ENCODE results near the gene APOL1.

Gene APOL1

GRCh38 chr22:36304429-36304828 lies 51.5 kb downstream of the APOL1 start (continued):
- TF ChIP-seq ZC3H10 (CRISPR knock-in tag; IDR thresholded peaks at IDR 0.05), result no peak
- TF ChIP-seq RARB (CRISPR knock-in tag; IDR thresholded peaks at IDR 0.05), result no peak
- no peak for TF ChIP-seq ZNF70 (CRISPR knock-in tag; IDR thresholded peaks at IDR 0.05)

GRCh38 chr22:36305813-36306212 lies 52.9 kb downstream of the APOL1 start:
- no peak for TF ChIP-seq ISL1 (CRISPR knock-in tag; IDR thresholded peaks at IDR 0.05)
- no peak for TF ChIP-seq SNAI2 (CRISPR knock-in tag; IDR thresholded peaks at IDR 0.05)
- no peak for TF ChIP-seq GLIS3 (CRISPR knock-in tag; IDR thresholded peaks at IDR 0.05)
- TF ChIP-seq BACH2 (CRISPR knock-in tag; IDR thresholded peaks at IDR 0.05; ENCODE audit: borderline replicate concordance), result no peak
- no peak for TF ChIP-seq ZNF565 (CRISPR knock-in tag; conservative IDR thresholded peaks at IDR 0.05; ENCODE audit: low read depth)
- no peak for TF ChIP-seq CSRNP3 (CRISPR knock-in tag; IDR thresholded peaks at IDR 0.05)
- no peak for TF ChIP-seq PATZ1 (CRISPR knock-in tag; IDR thresholded peaks at IDR 0.05; ENCODE audit: borderline replicate concordance)
- TF ChIP-seq ZNF70 (CRISPR knock-in tag; IDR thresholded peaks at IDR 0.05), result no peak
- no peak for TF ChIP-seq ZNF8 (CRISPR knock-in tag; IDR thresholded peaks at IDR 0.05)
- no peak for TF ChIP-seq TCF4 (CRISPR knock-in tag; IDR thresholded peaks at IDR 0.05; ENCODE audit: borderline replicate concordance)
- TF ChIP-seq ARNTL (CRISPR knock-in tag; IDR thresholded peaks at IDR 0.05; ENCODE audit: borderline replicate concordance, low read depth), result no peak
- no peak for TF ChIP-seq CREB5 (CRISPR knock-in tag; IDR thresholded peaks at IDR 0.05; ENCODE audit: low read depth)
- ATAC-seq, result no peak

- TF ChIP-seq ISL1 (CRISPR knock-in tag; IDR thresholded peaks at IDR 0.05) (no peak), TCF4 (CRISPR knock-in tag; IDR thresholded peaks at IDR 0.05; ENCODE audit: borderline replicate concordance) (no peak), ZFP3 (CRISPR knock-in tag; IDR thresholded peaks at IDR 0.05) (no peak), TOX (CRISPR knock-in tag; IDR thresholded peaks at IDR 0.05; ENCODE audit: borderline replicate concordance) (no peak), RARB (CRISPR knock-in tag; IDR thresholded peaks at IDR 0.05) (no peak)
- ATAC-seq, result no peak
These were observed 53.3 kb downstream of the APOL1 start for GRCh38 chr22:36306227-36306626.

- no peak for ATAC-seq
- no peak for TF ChIP-seq CSRNP3 (CRISPR knock-in tag; IDR thresholded peaks at IDR 0.05)
- no peak for TF ChIP-seq OSR1 (CRISPR knock-in tag; IDR thresholded peaks at IDR 0.05)
- TF ChIP-seq RARB (CRISPR knock-in tag; IDR thresholded peaks at IDR 0.05), result no peak
- no peak for TF ChIP-seq CSDC2 (CRISPR knock-in tag; IDR thresholded peaks at IDR 0.05)
- TF ChIP-seq CREB5 (CRISPR knock-in tag; IDR thresholded peaks at IDR 0.05; ENCODE audit: low read depth), result no peak
- no peak for TF ChIP-seq ISL1 (CRISPR knock-in tag; IDR thresholded peaks at IDR 0.05)
- no peak for TF ChIP-seq TOX (CRISPR knock-in tag; IDR thresholded peaks at IDR 0.05; ENCODE audit: borderline replicate concordance)
- no peak for TF ChIP-seq ZC3H10 (CRISPR knock-in tag; IDR thresholded peaks at IDR 0.05)
These were observed 55.9 kb downstream of the APOL1 start for GRCh38 chr22:36308880-36309279.

GRCh38 chr22:36311386-36312085 lies 58.6 kb downstream of the APOL1 start:
- no peak; the same call in 2 of the 3 replicates for ATAC-seq
- TF ChIP-seq ZNF70 (CRISPR knock-in tag; IDR thresholded peaks at IDR 0.05) (no peak), ISL1 (CRISPR knock-in tag; IDR thresholded peaks at IDR 0.05) (no peak), ESRRG (CRISPR knock-in tag; IDR thresholded peaks at IDR 0.05) (no peak), TSHZ2 (CRISPR knock-in tag; IDR thresholded peaks at IDR 0.05) (no peak), ZFP30 (CRISPR knock-in tag; IDR thresholded peaks at IDR 0.05) (no peak), ZC3H10 (CRISPR knock-in tag; IDR thresholded peaks at IDR 0.05) (no peak), TOX (CRISPR knock-in tag; IDR thresholded peaks at IDR 0.05; ENCODE audit: borderline replicate concordance) (no peak), ZNF565 (CRISPR knock-in tag; conservative IDR thresholded peaks at IDR 0.05; ENCODE audit: low read depth) (no peak)

Data from SK-N-SH treated with all-trans-retinoic acid at 6 μM for 48 hours (cell line).